IMR-90 (cell line): ENCODE data around the gene RIMS3. TPM values are rescaled to one million over a fixed set of nuclear protein-coding genes. Genes with fewer than 3 reads are reported as not detected.
A peak's percentile ranks its signal among the peaks of the same experiment; 100 is the strongest.

ENCODE experiments used
- ATAC-seq: fragments of 200-7000 bp; cut with Tn5 transposase; 2 replicates; pipeline ENCODE4 v1.9.1; 2020; ENCODE audit warnings: low read depth, mild to moderate bottlenecking, moderate library complexity
- BruUV-seq: library from RNA; stranded (reverse); fragments of 400-500 nt; replicated peaks from 2 replicates; lab custom pipeline; 2021; lab: Mats Ljungman, UMichigan
- CTCF ChIA-PET: fragments of 300-600 bp; formaldehyde crosslinking; extraction: SDS; loops from one replicate; lab custom pipeline; 2021; ENCODE audit warnings: antibody characterized with exemption; lab: Yijun Ruan, JAX
- POLR2A ChIA-PET: fragments of 300-600 bp; sonication (Branson Sonifier 250); formaldehyde crosslinking; loops from one replicate; lab custom pipeline; 2022; ENCODE audit warnings: antibody characterized with exemption; ENCODE audit not compliant: unreplicated experiment; lab: Charles Lee
- DNase-seq: peaks from one replicate; pipeline ENCODE4 v3.0.0; 2013
- H2AFZ ChIP-seq: replicated peaks from 2 replicates; pipeline ENCODE3; 2013; ENCODE audit warnings: low read length, mild to moderate bottlenecking; ENCODE audit not compliant: poor library complexity
- H2AK5ac ChIP-seq: 2 replicates; pipeline ENCODE4 v1.6.1; 2013; ENCODE audit warnings: low read depth, low read length, inconsistent platforms
- H2AK9ac ChIP-seq: replicated peaks from 2 replicates; pipeline ENCODE3; 2013; ENCODE audit warnings: mild to moderate bottlenecking, low read depth, low read length, moderate library complexity; ENCODE audit not compliant: poor library complexity
- H2BK120ac ChIP-seq: 2 replicates; pipeline ENCODE4 v1.6.1; 2013; ENCODE audit warnings: low read depth, low read length, inconsistent platforms
- H2BK15ac ChIP-seq: 3 replicates; pipeline ENCODE4 v1.6.1; 2013; ENCODE audit warnings: low read depth, low read length, inconsistent platforms
- H2BK20ac ChIP-seq: 2 replicates; pipeline ENCODE4 v1.6.1; 2013; ENCODE audit warnings: low read depth, mild to moderate bottlenecking, inconsistent platforms, low read length, moderate library complexity
- H2BK5ac ChIP-seq: 2 replicates; pipeline ENCODE4 v1.6.1; 2013; ENCODE audit warnings: mild to moderate bottlenecking, low read depth, low read length, inconsistent platforms; ENCODE audit not compliant: poor library complexity, severe bottlenecking
- H3K14ac ChIP-seq: replicated peaks from 2 replicates; pipeline ENCODE4 v1.6.1; 2013; ENCODE audit warnings: low read depth, low read length, inconsistent platforms
- H3K18ac ChIP-seq: 2 replicates; pipeline ENCODE4 v1.6.1; 2013; ENCODE audit warnings: low read depth, low read length, control low read depth
- H3K23ac ChIP-seq: 2 replicates; pipeline ENCODE4 v1.6.1; 2013; ENCODE audit warnings: low read depth, low read length, inconsistent platforms
- H3K27ac ChIP-seq: 2 replicates; pipeline ENCODE4 v1.5.1; 2013; ENCODE audit warnings: mild to moderate bottlenecking, control low read depth, low read length; ENCODE audit not compliant: insufficient read depth
- H3K27me3 ChIP-seq: 2 replicates; pipeline ENCODE4 v1.6.1; 2013; ENCODE audit warnings: low read length; ENCODE audit not compliant: control insufficient read depth, insufficient read depth
- H3K36me3 ChIP-seq: 2 replicates; pipeline ENCODE4 v1.6.1; 2013; ENCODE audit warnings: low read length, mixed read lengths; ENCODE audit not compliant: control insufficient read depth, insufficient read depth
- H3K4ac ChIP-seq: 2 replicates; pipeline ENCODE4 v1.6.1; 2013; ENCODE audit warnings: low read depth, low read length, inconsistent platforms
- H3K4me1 ChIP-seq: 2 replicates; pipeline ENCODE4 v1.6.1; 2013; ENCODE audit warnings: low read length, mixed read lengths; ENCODE audit not compliant: control insufficient read depth, insufficient read depth
- H3K4me2 ChIP-seq: 2 replicates; pipeline ENCODE4 v1.6.1; 2013; ENCODE audit warnings: low read depth, mild to moderate bottlenecking, control low read depth, low read length, moderate library complexity
- H3K4me3 ChIP-seq: 2 replicates; pipeline ENCODE4 v1.5.1; 2013; ENCODE audit warnings: low read depth, mild to moderate bottlenecking, control low read depth, low read length, moderate library complexity; ENCODE audit not compliant: insufficient read depth
- H3K56ac ChIP-seq: 2 replicates; pipeline ENCODE4 v1.6.1; 2013; ENCODE audit warnings: low read length, inconsistent platforms; ENCODE audit not compliant: insufficient read depth; ENCODE audit errors: extremely low read depth
- H3K79me1 ChIP-seq, 2 experiments: 2 replicates each; pipeline ENCODE4 v1.6.1; 2013; ENCODE audit warnings: low read length in 2 of 2, inconsistent platforms in 1 of 2, low read depth in 1 of 2
- H3K9ac ChIP-seq: 2 replicates; pipeline ENCODE4 v1.6.1; 2013; ENCODE audit warnings: low read depth, low read length, control low read depth
- H3K9me1 ChIP-seq: 2 replicates; pipeline ENCODE4 v1.6.1; 2013; ENCODE audit warnings: low read length, inconsistent platforms; ENCODE audit not compliant: insufficient read depth
- H3K9me3 ChIP-seq: 2 replicates; pipeline ENCODE4 v1.6.1; 2013; ENCODE audit warnings: low read length; ENCODE audit not compliant: control insufficient read depth, insufficient read depth
- H4K20me1 ChIP-seq: 2 replicates; pipeline ENCODE4 v1.6.1; 2013; ENCODE audit warnings: low read length, inconsistent platforms; ENCODE audit not compliant: insufficient read depth
- H4K5ac ChIP-seq: 2 replicates; pipeline ENCODE4 v1.6.1; 2013; ENCODE audit warnings: mild to moderate bottlenecking, low read depth, low read length, control low read depth
- H4K8ac ChIP-seq, 2 experiments: 2 replicates each; pipeline ENCODE4 v1.6.1; 2013; ENCODE audit warnings: low read depth in 2 of 2, low read length in 2 of 2, control low read depth in 1 of 2, inconsistent platforms in 1 of 2
- H4K91ac ChIP-seq: 2 replicates; pipeline ENCODE4 v1.6.1; 2013; ENCODE audit warnings: low read depth, low read length, inconsistent platforms; ENCODE audit not compliant: insufficient read depth
- MAZ ChIP-seq: IDR thresholded peaks from 2 replicates; pipeline ENCODE4 v1.6.1; 2012; ENCODE audit warnings: low read depth, mild to moderate bottlenecking, low read length, improper control_type of control experiment, moderate library complexity, borderline replicate concordance
- NFE2L2 ChIP-seq: fragments of 150-350 bp; IDR thresholded peaks from 2 replicates; pipeline ENCODE4 v1.6.1; 2016; ENCODE audit warnings: low read depth, mild to moderate bottlenecking, low read length
- POLR2A ChIP-seq: IDR thresholded peaks from 2 replicates; pipeline ENCODE4 v1.6.1; 2012; ENCODE audit warnings: mild to moderate bottlenecking, low read depth, low read length
- RAD21 ChIP-seq: IDR thresholded peaks from 2 replicates; pipeline ENCODE4 v1.6.1; 2012; ENCODE audit warnings: low read length, improper control_type of control experiment
- WGBS, 2 experiments: methylation state at CpG; one replicate each; pipeline versions ENCODE4 v1.1.5 to v1.1.7; 2013; ENCODE audit warnings: missing lambda C conversion rate in 2 of 2; ENCODE audit not compliant: insufficient read length in 1 of 2; ENCODE audit errors: extremely low coverage in 2 of 2; 5-methylcytosine and 5-hydroxymethylcytosine counted together
- dilution Hi-C: fragments of 300-500 bp; cut with HindIII; formaldehyde crosslinking; loops from one replicate; pipeline ENCODE4 v1.14.3; 2018; ENCODE audit warnings: low sequenced_read_pairs; ENCODE audit not compliant: unreplicated experiment
- in situ Hi-C: fragments of 300-500 bp; cut with MboI; formaldehyde crosslinking; loops from 3 replicates; pipeline ENCODE4 v1.14.3; 2019; ENCODE audit warnings: low sequenced_read_pairs, inconsistent platforms, mixed read lengths
- intact Hi-C: fragments of 100-400 bp; cut with micrococcal nuclease; formaldehyde crosslinking; loops from 2 replicates; pipeline ENCODE4 v1.10.0; 2022
- polyA plus RNA-seq, 3 experiments: library from polyadenylated mRNA; depleted of rRNA; stranded (reverse); fragments of >200 nt; gene quantifications; 2 replicates each; pipeline ENCODE4 v1.2.3, GENCODE V29; 2012; ENCODE audit warnings: low replicate concordance in 1 of 3
- total RNA-seq: library from RNA; depleted of rRNA; stranded (reverse); fragments of >200 nt; gene quantifications from 2 replicates; pipeline ENCODE4 v1.2.3, GENCODE V29; 2012

The RIMS3 gene
- total and polyA plus RNA-seq, 2 of the 4 experiments (the other 2 are of a cell fraction) = 0.10 to 0.36 TPM

DNA sequence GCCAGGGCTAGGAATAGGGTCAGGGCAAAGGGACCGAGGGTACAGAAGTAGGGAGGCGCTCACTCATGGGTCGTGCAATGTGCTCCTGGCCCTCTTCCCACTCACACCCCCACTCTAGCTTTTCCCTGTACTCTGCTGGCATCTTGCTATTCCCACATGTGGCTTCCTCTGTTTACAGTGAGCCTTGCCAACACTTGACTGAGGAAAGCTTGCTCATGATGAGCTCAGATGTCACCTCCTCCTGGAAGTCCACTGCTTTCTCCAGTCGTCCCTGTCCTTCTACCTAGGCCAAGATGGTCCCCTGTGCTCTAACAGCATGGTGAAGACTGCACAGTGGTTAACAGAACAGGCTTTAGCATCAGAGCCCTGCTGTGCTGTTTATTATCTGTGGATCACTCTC lies 8.0 kb upstream of the RIMS3 start:
- Histone ChIP-seq H4K20me1 (no peaks in the 10 kb centered on the region), H2BK15ac (no peak overlapping the region), H2BK5ac (no peak overlapping the region), H3K4ac (no peak overlapping the region), H3K9me3 (no peaks in the 10 kb centered on the region), H3K27ac (no peak overlapping the region), H3K4me3 (no peak overlapping the region), H3K36me3 (no peaks in the 10 kb centered on the region), H3K4me2 (no peak overlapping the region), H2BK120ac (no peak overlapping the region), H3K27me3 (peaks cover 16% of the 10 kb centered on the region), H2AK5ac (no peak overlapping the region), H3K56ac (no peak overlapping the region), H4K91ac (no peak overlapping the region), H2AFZ (no peak overlapping the region), H3K18ac (no peak overlapping the region), H2BK20ac (no peak overlapping the region), H2AK9ac (peak overlapping the region; percentile 50), H3K79me1 (no peaks in the 10 kb centered on the region), H3K9ac (no peak overlapping the region), H3K14ac (no peak overlapping the region), H3K9me1 (no peaks in the 10 kb centered on the region), H3K4me1 (0 out of 2 replicates have a peak, but pooled peaks cover 2% of the 10 kb centered on the region), H3K23ac (no peak overlapping the region), H4K8ac (no peak overlapping the region), H4K5ac (no peak overlapping the region)
- BruUV-seq = no TSS peak
- CTCF ChIA-PET = interaction anchor here (1.2 kb wide), 1 partner anchor 16 kb away, joined by 4 read pairs; no protein-coding TSS in a partner anchor
- no peak for TF ChIP-seq MAZ
- no peak for TF ChIP-seq POLR2A
- no peak for TF ChIP-seq NFE2L2
- no peak for TF ChIP-seq RAD21
- WGBS, 2 experiments = 20% methylated on average over 1 of the region's 4 CpGs; no CpG with 5 or more reads in 1 of the 2 experiments
- dilution Hi-C loops (no loop called here), in situ Hi-C loops (no loop called here), intact Hi-C loops (no loop called here)
- POLR2A ChIA-PET = interaction anchor here (0.6 kb wide), 1 partner anchor 101 kb away, joined by 3 read pairs; no protein-coding TSS in a partner anchor
- DNase-seq = peak; percentile 44
- peak; percentile 19 for ATAC-seq
